Small intestine (tissue), 7 donors: ENCODE data around the gene MX1. TPM values are rescaled to one million over a fixed set of nuclear protein-coding genes. Genes with fewer than 3 reads are reported as not detected.
"Not testable (repeated sequence)": the region's sequence is repeated elsewhere in the genome, so short reads cannot be mapped to it uniquely, and the experiment has no call there.

Experiments
- DNase-seq, 2 donors: peaks; one replicate each; pipeline versions ENCODE4 v3.0.0 to v3.0.0-alpha.2; 2013
- FAIRE-seq: peaks from 2 replicates; lab custom pipeline; 2012; peaks lifted over from hg19 to GRCh38; lab: Jason Lieb, UNC
- H3K27ac ChIP-seq, 3 donors: one replicate each; pipeline ENCODE4 v1.5.1; 2013; ENCODE audit warnings: low read length in 2 of 3, mild to moderate bottlenecking in 2 of 3, control low read depth in 1 of 3, inconsistent platforms in 1 of 3, low read depth in 1 of 3, moderate library complexity in 1 of 3
- H3K27me3 ChIP-seq, 3 donors: one replicate each; pipeline ENCODE4 v1.6.1; 2013; ENCODE audit warnings: low read length in 3 of 3, inconsistent platforms in 1 of 3; ENCODE audit not compliant: control insufficient read depth in 3 of 3, insufficient read depth in 3 of 3
- H3K36me3 ChIP-seq, 3 donors: one replicate each; pipeline ENCODE4 v1.6.1; 2013; ENCODE audit warnings: low read length in 3 of 3, inconsistent platforms in 1 of 3, low read depth in 1 of 3, mild to moderate bottlenecking in 1 of 3, moderate library complexity in 1 of 3; ENCODE audit not compliant: control insufficient read depth in 3 of 3, insufficient read depth in 2 of 3
- H3K4me1 ChIP-seq, 3 donors: one replicate each; pipeline ENCODE4 v1.6.1; 2013; ENCODE audit warnings: low read length in 2 of 3, inconsistent platforms in 1 of 3, low read depth in 1 of 3, mild to moderate bottlenecking in 1 of 3, moderate library complexity in 1 of 3; ENCODE audit not compliant: control insufficient read depth in 3 of 3, insufficient read depth in 2 of 3
- H3K4me3 ChIP-seq, 3 donors: one replicate each; pipeline ENCODE4 v1.5.1; 2013; ENCODE audit warnings: low read length in 3 of 3, control low read depth in 1 of 3, inconsistent platforms in 1 of 3, low read depth in 1 of 3, mild to moderate bottlenecking in 1 of 3, moderate library complexity in 1 of 3
- H3K9me3 ChIP-seq, 2 donors: one replicate each; pipeline ENCODE4 v1.6.1; 2013; ENCODE audit warnings: low read depth in 1 of 2, low read length in 1 of 2; ENCODE audit not compliant: control insufficient read depth in 2 of 2, insufficient read depth in 1 of 2
- WGBS, 3 donors: extraction: QIAGEN DNeasy Blood & Tissue Kit; methylation state at CpG; one replicate each; pipeline ENCODE4 v1.1.7; 2013; 5-methylcytosine and 5-hydroxymethylcytosine counted together
- polyA plus RNA-seq, 4 donors: library from polyadenylated mRNA; stranded (reverse) in 3 of 4; unstranded in 1 of 4; fragments of 200-250 nt in 3 of 4; fragments of 120-200 nt in 1 of 4; gene quantifications; one replicate each; pipeline versions ENCODE4 v1.2.1 to v1.2.3, GENCODE V29; 2013
- donor health status: healthy with polysubstance abuse.
- donor health status: control.
- donor health status: control.
- donor health status: Bipolar disorder and iron deficiency.
- donor health status: healthy.

The MX1 gene
- polyA plus RNA-seq, 4 donors: 14.6 to 64.9 (median 36.8) TPM

DNA sequence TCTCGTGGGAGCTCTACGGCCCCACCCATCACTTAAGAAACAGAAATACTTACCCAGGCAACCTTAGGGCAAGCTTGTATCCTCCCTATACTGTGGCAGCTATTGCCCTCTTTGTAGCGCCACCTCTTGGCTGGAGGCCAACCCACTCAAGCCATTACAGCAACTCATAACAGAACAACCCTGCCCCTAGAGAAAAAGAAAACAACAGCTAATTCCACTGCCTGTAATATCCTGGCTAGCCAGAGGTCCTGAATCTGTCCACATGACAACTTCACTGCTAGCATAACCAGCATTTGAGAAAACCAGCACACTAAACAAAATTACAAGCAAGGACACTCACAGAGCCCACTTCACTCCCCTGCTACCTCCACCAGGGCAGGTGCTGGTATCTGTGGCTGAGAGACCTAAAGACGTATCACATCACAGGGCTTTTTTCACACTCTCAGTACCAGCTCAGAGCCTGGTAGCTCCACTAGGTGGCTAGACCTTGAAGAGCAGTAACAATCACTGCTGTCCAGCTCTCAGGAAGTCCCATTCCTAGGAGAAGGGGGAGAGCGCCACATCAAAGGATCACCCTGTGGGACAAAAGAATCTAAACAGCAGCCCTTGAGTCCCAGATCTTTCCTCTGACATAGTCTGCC is 14.5 kb upstream of the MX1 start:
- Histone ChIP-seq H3K36me3 (peaks cover 0 to 10% (median 4%) of the 10 kb centered on the region in 3 donors), H3K4me1 (no peaks in the 10 kb centered on the region), H3K27ac (peak overlapping the region in 1 of 3 donors; percentile 6), H3K4me3 (no peak overlapping the region), H3K9me3 (peaks cover 0 to 6% of the 10 kb centered on the region in 2 donors), H3K27me3 (peaks cover 0 to 4% (median 0%) of the 10 kb centered on the region in 3 donors)
- FAIRE-seq (no peak), DNase-seq (peak in 1 of 2 donors; percentile 58)
- 48 to 67% (median 55%) methylated on average over 5 of the region's 5 CpGs for WGBS, 3 donors

DNA sequence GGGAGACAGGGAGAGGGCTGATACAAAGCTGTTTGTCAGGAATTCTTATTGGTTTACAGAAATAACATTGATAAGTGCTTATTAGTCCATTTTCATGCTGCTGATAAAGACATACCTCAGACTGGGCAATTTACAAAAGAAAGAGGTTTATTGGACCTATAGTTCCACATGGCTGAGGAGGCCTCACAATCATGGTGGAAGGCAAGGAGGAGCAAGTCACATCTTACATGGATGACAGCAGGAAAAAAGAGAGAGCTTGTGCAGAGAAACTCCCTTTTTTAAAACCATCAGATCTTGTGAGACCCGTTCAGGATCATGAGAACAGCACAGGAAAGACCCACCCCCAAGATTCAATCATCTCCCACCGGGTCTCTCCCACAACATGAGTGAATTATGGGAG is 8.5 kb upstream of the MX1 start:
- H3K9me3 ChIP-seq, DNase-seq, H3K27me3 ChIP-seq, H3K4me3 ChIP-seq, H3K27ac ChIP-seq, H3K36me3 ChIP-seq, FAIRE-seq: not testable (repeated sequence)
- H3K4me1 ChIP-seq: peaks cover 0 to 17% (median 0%) of the 10 kb centered on the region in 3 donors
- WGBS, 3 donors: 87 to 95% (median 92%) methylated on average over 2 of the region's 2 CpGs

DNA sequence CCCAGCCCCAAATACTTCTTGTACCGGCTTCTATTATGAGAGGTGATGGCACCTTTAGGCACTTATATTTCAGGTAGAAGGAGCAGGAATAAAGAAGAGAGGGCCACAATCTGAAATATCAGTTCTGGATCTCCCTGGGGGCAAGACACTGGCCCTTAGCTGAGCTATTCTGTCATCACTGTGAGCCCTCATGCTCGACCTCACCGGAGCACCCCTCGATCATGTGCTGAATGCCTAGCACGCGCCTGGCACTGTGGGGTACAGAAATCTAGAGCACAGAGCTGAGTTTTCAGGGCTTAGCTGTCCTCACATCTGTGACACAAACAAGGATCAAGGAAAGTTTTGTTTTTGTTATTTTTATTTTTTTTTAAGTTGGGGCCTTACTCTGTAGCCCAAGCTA is 7.6 kb upstream of the MX1 start:
- DNase-seq: no peak
- no peaks in the 10 kb centered on the region for H3K27me3 ChIP-seq
- no peak overlapping the region for H3K4me3 ChIP-seq
- 94 to 98% (median 96%) methylated on average over 6 of the region's 6 CpGs for WGBS, 3 donors
- no peaks in the 10 kb centered on the region for H3K36me3 ChIP-seq
- H3K4me1 ChIP-seq: peaks cover 0 to 17% (median 0%) of the 10 kb centered on the region in 3 donors
- H3K27ac ChIP-seq: no peak overlapping the region
- no peak for FAIRE-seq
- H3K9me3 ChIP-seq: peaks cover 0 to 4% of the 10 kb centered on the region in 2 donors

DNA sequence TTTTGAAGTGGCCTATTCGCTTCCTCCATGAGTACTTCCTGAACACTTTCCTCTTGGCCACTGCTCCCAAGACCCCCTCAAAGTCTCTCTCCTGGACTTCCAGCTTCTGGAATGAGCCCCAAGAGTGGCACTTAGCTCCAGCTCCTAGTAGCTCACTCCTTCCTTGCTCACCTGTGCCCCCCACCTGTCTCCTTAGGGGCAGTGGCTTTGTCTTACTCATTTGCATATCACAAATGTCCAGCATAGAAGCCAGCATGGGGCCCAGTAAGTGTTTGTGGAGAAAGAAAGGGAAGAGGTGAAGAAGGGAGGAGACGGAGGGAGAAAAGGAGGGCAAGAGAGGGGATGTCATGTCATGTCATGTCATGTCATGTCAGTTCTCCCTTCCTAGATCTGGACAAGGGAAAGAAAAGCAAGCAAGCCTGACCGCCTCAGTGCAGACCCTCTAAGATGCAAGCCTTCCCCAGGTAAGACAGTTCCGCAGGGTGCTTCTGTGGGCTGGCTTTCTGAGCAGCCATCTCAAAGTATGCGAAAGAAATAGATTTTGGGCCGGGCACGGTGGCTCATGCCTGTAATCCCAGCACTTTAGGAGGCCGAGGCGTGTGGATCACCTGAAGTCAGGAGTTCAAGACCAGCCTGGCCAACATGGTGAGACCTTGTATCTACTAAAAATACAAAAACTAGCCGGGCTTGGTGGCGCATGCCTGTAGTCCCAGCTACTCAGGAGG is 6.9 kb upstream of the MX1 start:
- no peaks in the 10 kb centered on the region for H3K36me3 ChIP-seq
- H3K27ac ChIP-seq: no peak overlapping the region

DNA sequence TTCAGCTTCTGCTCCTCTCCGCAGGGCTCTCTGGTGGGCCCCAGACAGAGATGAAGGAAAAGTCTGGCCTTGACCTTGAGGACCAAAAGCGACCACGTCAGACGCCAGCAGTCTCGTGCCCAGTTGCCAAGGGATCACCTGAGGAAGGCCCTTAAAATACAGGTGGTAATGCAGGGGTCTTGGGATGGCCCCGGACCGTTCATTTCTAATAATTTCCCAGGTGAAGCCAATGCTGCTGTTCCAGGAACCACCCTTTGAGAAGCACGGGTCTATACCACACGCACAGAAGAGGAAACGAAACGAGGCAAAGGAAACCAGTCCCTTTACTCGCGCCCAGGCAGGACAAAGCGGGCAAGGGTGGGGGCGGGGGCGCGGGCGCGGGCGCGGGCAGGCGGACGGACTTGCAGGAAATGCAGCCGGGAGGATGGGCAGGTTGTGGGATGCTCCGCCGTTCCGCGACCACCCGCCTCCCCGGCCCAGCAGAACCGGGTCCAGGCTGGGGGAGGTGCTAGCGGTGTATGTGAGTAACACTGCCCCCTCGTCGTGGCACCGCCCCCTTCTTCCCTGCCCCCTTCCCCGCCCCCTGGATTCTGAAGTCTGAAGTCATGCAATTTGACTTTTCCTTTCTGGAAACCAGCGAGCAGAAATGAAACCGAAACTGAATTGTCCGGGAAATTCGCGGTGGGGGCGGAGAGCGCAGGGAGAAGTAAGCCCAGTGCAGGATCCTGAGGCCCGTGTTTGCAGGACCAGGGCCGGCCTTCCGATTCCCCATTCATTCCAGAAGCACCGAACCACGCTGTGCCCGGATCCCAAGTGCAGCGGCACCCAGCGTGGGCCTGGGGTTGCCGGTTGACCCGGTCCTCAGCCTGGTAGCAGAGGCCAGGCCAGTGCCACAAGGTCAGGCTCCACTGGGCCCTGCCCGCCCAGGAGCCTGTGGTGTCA is 5.8 kb upstream of the MX1 start:
- peaks cover 0 to 17% (median 0%) of the 10 kb centered on the region in 3 donors for H3K4me1 ChIP-seq
- WGBS, 3 donors: 4 to 5% (median 4%) methylated on average over 46 to 54 of the region's 54 CpGs
- no peaks in the 10 kb centered on the region for H3K36me3 ChIP-seq
- DNase-seq (peak; percentile 92 to 95), FAIRE-seq (no peak)
- H3K27me3 ChIP-seq: no peaks in the 10 kb centered on the region
- peaks cover 0 to 4% of the 10 kb centered on the region in 2 donors for H3K9me3 ChIP-seq
- H3K27ac ChIP-seq: peak overlapping the region; percentile 91 to 97 (median 92)
- H3K4me3 ChIP-seq: peak overlapping the region; percentile 28 to 64 (median 59)

More for the DNA sequence above, 6.9 kb upstream of the MX1 start:
- Histone ChIP-seq H3K27me3 (no peaks in the 10 kb centered on the region), H3K4me3 (no peak overlapping the region), H3K9me3 (peaks cover 0 to 4% of the 10 kb centered on the region in 2 donors), H3K4me1 (peaks cover 0 to 17% (median 0%) of the 10 kb centered on the region in 3 donors)
- DNase-seq (no peak), FAIRE-seq (no peak)
- 93 to 95% (median 95%) methylated on average over 11 of the region's 11 CpGs for WGBS, 3 donors

DNA sequence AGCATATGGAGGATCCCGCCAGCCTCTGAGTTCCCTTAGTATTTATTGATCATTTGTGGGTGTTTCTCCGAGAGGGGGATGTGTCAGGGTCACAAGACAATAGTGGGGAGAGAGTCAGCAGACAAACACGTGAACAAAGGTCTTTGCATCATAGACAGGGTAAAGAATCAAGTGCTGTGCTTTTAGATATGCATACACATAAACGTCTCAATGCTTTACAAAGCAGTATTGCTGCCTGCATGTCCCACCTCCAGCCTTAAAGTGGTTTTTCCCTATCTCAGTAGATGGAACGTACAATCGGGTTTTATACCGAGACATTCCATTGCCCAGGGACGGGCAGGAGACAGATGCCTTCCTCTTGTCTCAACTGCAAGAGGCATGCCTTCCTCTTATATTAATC is 5.0 kb upstream of the MX1 start:
- H3K36me3 ChIP-seq, H3K9me3 ChIP-seq, FAIRE-seq, H3K27me3 ChIP-seq, DNase-seq: not testable (repeated sequence)
- peaks cover 0 to 22% (median 2%) of the 10 kb centered on the region in 3 donors for H3K4me1 ChIP-seq
- peak overlapping the region in 1 of 3 donors; percentile 59 for H3K4me3 ChIP-seq
- peak overlapping the region in 1 of 3 donors; percentile 91 for H3K27ac ChIP-seq
- WGBS, 3 donors: 13 to 39% (median 31%) methylated on average over 6 to 7 of the region's 8 CpGs

DNA sequence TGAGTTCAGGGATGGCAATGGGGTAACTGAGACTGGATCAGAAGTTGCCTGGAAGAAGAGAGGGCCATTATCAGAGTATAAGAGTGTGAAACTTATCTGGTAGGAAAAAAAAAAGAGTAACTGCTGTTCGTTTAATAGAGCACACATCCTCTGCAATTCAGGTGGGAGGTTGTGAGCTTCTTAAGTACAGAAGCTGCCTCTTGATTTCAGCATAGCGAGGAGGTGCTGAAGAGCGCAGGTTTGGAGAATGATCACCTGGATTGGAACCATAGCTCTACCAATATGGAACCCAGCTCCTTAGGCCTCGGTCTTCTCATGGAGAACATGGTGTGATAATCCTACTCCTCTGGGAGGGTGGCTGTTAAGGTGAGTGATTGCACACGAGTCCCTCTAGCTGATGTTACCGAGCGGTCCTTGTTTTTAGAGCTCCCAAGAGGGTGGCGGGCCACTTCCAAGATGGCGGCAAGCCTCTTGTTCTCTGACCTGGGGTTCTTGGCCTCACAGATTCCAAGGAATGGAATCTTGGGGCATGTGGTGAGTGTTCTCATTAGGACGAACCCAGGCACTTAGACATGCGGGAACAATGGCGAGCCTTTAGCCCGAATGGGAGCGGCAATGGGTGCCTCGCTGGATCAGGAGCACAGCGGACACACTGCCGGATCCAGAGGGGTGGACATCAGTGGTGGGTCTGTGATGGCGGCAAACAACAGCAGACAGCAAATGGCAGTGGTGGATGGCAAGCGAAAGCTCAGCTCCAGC is 3.3 kb upstream of the MX1 start:
- 94 to 97% (median 96%) methylated on average over 19 of the region's 19 CpGs for WGBS, 3 donors
- Histone ChIP-seq H3K27me3 (peaks cover 0 to 10% (median 0%) of the 10 kb centered on the region in 3 donors), H3K4me3 (no peak overlapping the region), H3K4me1 (peaks cover 2 to 22% (median 4%) of the 10 kb centered on the region in 3 donors), H3K27ac (no peak overlapping the region), H3K36me3 (no peaks in the 10 kb centered on the region), H3K9me3 (peaks cover 0 to 2% of the 10 kb centered on the region in 2 donors)
- FAIRE-seq (no peak), DNase-seq (no peak)
